ENCODE measurements around the gene GRIK2.

The GRIK2 gene

DNA sequence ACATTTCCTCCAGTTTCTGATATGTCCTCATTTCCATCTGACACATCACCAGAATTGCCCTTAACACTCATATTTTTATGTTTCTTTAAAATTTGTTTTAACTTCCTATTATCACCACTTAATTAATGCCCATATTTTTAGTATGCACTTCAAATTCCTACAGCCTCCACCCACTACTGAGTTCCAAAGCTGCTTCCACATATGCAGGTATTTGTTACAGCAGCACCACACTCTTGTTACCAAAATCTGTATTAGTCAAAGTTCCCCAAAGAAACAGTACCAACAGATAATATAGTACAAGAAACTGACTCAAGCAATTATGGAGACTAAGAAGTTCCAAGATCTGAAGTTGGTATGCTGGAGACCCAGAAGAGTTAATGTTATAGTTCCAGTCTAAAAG lies 340.4 kb downstream of the GRIK2 start:
- Histone ChIP-seq H3K36me3 (ENCODE audit: control insufficient read depth in 1 of 2, insufficient read depth in 2 of 2, low read length in 2 of 2) (no peaks in the 10 kb centered on the region), H2BK5ac (ENCODE audit: low read depth, low read length, poor library complexity) (no peak overlapping the region), H4K91ac (ENCODE audit: low read depth, low read length) (no peak overlapping the region), H3K4me3 (ENCODE audit: low read depth, low read length) (no peak overlapping the region), H3K4ac (ENCODE audit: low read depth, low read length) (no peak overlapping the region), H3K79me1 (ENCODE audit: low read length) (no peaks in the 10 kb centered on the region), H2AFZ (ENCODE audit: insufficient read depth, low read length, poor library complexity) (no peak overlapping the region), H3K9me3 (ENCODE audit: insufficient read depth, low read depth, low read length) (no peaks in the 10 kb centered on the region), H3K79me2 (ENCODE audit: control insufficient read depth, insufficient read depth, low read length, poor library complexity) (no peaks in the 10 kb centered on the region), H2BK12ac (ENCODE audit: low read length) (no peak overlapping the region), H3K27me3 (ENCODE audit: insufficient read depth, low read length) (no peaks in the 10 kb centered on the region), H3K23ac (ENCODE audit: low read length) (no peak overlapping the region), H4K12ac (ENCODE audit: low read depth, low read length) (no peak overlapping the region), H3K9ac (ENCODE audit: low read length) (no peak overlapping the region), H3K27ac (ENCODE audit: low read depth, low read length) (no peak overlapping the region), H3K18ac (ENCODE audit: low read length) (no peak overlapping the region), H3K14ac (ENCODE audit: low read length) (no peak overlapping the region), H4K8ac (ENCODE audit: low read depth, low read length) (no peak overlapping the region), H2BK120ac (ENCODE audit: insufficient read depth, low read length, poor library complexity) (no peak overlapping the region), H2AK5ac (ENCODE audit: low read length) (no peak overlapping the region), H3K4me1 (ENCODE audit: control insufficient read depth in 1 of 2, insufficient read depth in 2 of 2, low read length in 2 of 2) (no peaks in the 10 kb centered on the region), H3K4me2 (ENCODE audit: low read length) (no peak overlapping the region)
- DNase-seq: no peak

DNA sequence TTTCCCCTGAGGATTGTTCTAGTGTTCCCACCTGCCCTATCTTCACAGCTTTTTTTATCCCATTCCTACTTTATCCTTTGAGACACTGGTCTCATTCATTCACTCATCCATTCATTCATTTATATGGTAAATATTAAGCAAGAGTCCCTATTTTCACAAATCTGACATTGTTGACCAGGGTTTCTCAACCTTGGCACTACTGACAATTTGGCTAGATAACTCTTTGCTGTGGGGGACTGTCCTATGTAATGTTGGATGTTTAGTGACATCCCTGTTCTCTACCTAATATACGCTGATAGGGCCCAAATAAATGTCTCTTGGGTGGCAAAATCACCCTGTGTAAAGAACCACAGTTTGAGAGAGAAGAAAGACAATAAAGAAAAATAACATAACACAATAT lies 345.0 kb downstream of the GRIK2 start:
- no peaks in the 10 kb centered on the region for H3K79me1 ChIP-seq (ENCODE audit: low read length)
- no peak overlapping the region for H4K8ac ChIP-seq (ENCODE audit: low read depth, low read length)
- no peak overlapping the region for H3K27ac ChIP-seq (ENCODE audit: low read depth, low read length)
- H3K4me3 ChIP-seq (ENCODE audit: low read depth, low read length): no peak overlapping the region
- no peak overlapping the region for H3K4ac ChIP-seq (ENCODE audit: low read depth, low read length)
- no peak overlapping the region for H3K23ac ChIP-seq (ENCODE audit: low read length)
- no peaks in the 10 kb centered on the region for H3K79me2 ChIP-seq (ENCODE audit: control insufficient read depth, insufficient read depth, low read length, poor library complexity)
- no peak overlapping the region for H2BK5ac ChIP-seq (ENCODE audit: low read depth, low read length, poor library complexity)
- WGBS (ENCODE audit: extremely low coverage, insufficient coverage, insufficient read length): no CpG with 5 or more reads among the region's 1 CpG
- no peak overlapping the region for H4K12ac ChIP-seq (ENCODE audit: low read depth, low read length)
- H3K27me3 ChIP-seq (ENCODE audit: insufficient read depth, low read length): no peaks in the 10 kb centered on the region
- no peak overlapping the region for H3K18ac ChIP-seq (ENCODE audit: low read length)
- DNase-seq: no peak
- no peak overlapping the region for H3K4me2 ChIP-seq (ENCODE audit: low read length)
- no peak overlapping the region for H3K14ac ChIP-seq (ENCODE audit: low read length)
- H4K91ac ChIP-seq (ENCODE audit: low read depth, low read length): no peak overlapping the region
- no peaks in the 10 kb centered on the region for H3K4me1 ChIP-seq (ENCODE audit: control insufficient read depth in 1 of 2, insufficient read depth in 2 of 2, low read length in 2 of 2)
- no peak overlapping the region for H2AK5ac ChIP-seq (ENCODE audit: low read length)
- no peak overlapping the region for H2BK120ac ChIP-seq (ENCODE audit: insufficient read depth, low read length, poor library complexity)
- no peak overlapping the region for H3K9ac ChIP-seq (ENCODE audit: low read length)
- no peak overlapping the region for H2AFZ ChIP-seq (ENCODE audit: insufficient read depth, low read length, poor library complexity)
- no peaks in the 10 kb centered on the region for H3K36me3 ChIP-seq (ENCODE audit: control insufficient read depth in 1 of 2, insufficient read depth in 2 of 2, low read length in 2 of 2)
- H2BK12ac ChIP-seq (ENCODE audit: low read length): no peak overlapping the region
- no peaks in the 10 kb centered on the region for H3K9me3 ChIP-seq (ENCODE audit: insufficient read depth, low read depth, low read length)

DNA sequence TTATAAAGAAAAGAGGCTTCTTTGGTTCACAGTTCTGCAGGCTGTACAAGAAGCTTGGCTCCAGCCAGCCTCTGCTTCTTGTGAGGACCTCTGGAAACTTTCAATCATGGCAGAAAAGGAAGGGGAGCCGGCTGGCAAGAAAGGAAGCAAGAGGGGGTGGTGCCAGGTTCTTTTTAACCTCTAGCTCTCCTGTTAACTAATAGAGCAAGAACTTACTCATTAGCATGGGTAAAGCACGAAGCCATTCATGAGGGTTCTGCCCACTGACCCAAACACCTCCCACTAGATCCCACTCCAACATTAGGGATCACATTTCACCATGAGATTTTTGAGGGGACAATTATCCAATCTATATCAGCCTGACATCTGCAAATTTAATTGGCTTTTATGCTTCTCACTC lies 347.1 kb downstream of the GRIK2 start:
- no peak overlapping the region for H2AFZ ChIP-seq (ENCODE audit: insufficient read depth, low read length, poor library complexity)
- no peak overlapping the region for H3K4me3 ChIP-seq (ENCODE audit: low read depth, low read length)
- no peak overlapping the region for H4K8ac ChIP-seq (ENCODE audit: low read depth, low read length)
- H3K18ac ChIP-seq (ENCODE audit: low read length): no peak overlapping the region
- no peak overlapping the region for H2BK12ac ChIP-seq (ENCODE audit: low read length)
- H3K79me2 ChIP-seq (ENCODE audit: control insufficient read depth, insufficient read depth, low read length, poor library complexity): no peaks in the 10 kb centered on the region
- H2BK5ac ChIP-seq (ENCODE audit: low read depth, low read length, poor library complexity): no peak overlapping the region
- H3K27me3 ChIP-seq (ENCODE audit: insufficient read depth, low read length): no peaks in the 10 kb centered on the region
- no peak overlapping the region for H3K14ac ChIP-seq (ENCODE audit: low read length)
- no peaks in the 10 kb centered on the region for H3K9me3 ChIP-seq (ENCODE audit: insufficient read depth, low read depth, low read length)
- no peak overlapping the region for H4K91ac ChIP-seq (ENCODE audit: low read depth, low read length)
- H3K36me3 ChIP-seq (ENCODE audit: control insufficient read depth in 1 of 2, insufficient read depth in 2 of 2, low read length in 2 of 2): no peaks in the 10 kb centered on the region
- no peak overlapping the region for H3K4me2 ChIP-seq (ENCODE audit: low read length)
- H4K12ac ChIP-seq (ENCODE audit: low read depth, low read length): no peak overlapping the region
- DNase-seq: no peak
- H3K4ac ChIP-seq (ENCODE audit: low read depth, low read length): no peak overlapping the region
- H3K23ac ChIP-seq (ENCODE audit: low read length): no peak overlapping the region
- no CpG with 5 or more reads among the region's 2 CpGs for WGBS (ENCODE audit: extremely low coverage, insufficient coverage, insufficient read length)
- no peak overlapping the region for H3K27ac ChIP-seq (ENCODE audit: low read depth, low read length)
- no peak overlapping the region for H2BK120ac ChIP-seq (ENCODE audit: insufficient read depth, low read length, poor library complexity)
- no peaks in the 10 kb centered on the region for H3K4me1 ChIP-seq (ENCODE audit: control insufficient read depth in 1 of 2, insufficient read depth in 2 of 2, low read length in 2 of 2)
- H3K79me1 ChIP-seq (ENCODE audit: low read length): no peaks in the 10 kb centered on the region
- no peak overlapping the region for H2AK5ac ChIP-seq (ENCODE audit: low read length)
- no peak overlapping the region for H3K9ac ChIP-seq (ENCODE audit: low read length)

DNA sequence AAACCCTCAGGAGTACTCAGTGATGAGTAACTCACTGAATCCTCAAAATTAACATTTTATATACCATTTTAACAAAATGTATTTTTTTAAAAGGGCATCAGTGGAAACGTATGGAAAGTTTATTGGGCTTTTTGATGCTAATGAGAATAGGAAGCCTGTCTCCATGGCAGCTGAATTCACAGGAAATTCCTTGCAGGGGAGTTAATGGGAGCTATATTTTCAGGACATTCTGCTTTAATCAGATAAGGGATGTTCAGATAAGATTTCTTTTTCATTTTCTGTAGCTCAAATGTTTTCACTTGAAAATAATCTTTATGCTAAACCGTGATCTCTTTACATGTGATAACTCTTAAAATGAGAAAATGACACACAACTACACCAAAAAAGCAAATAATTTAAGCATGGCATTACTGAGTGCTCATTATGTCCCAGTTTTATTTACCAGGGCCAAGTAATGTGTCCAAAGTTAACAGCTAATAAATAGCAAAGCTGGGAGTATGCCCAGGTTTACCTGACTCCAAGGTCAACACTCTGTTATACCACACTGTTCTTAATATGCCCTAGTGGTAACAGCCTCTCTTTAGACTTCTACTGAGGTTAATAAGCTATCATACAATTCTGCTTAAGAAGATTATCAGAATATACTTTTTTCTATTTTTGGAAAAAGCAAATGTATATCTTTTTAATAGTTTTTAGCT lies 348.1 kb downstream of the GRIK2 start:
- no peaks in the 10 kb centered on the region for H3K9me3 ChIP-seq (ENCODE audit: insufficient read depth, low read depth, low read length)
- H3K4ac ChIP-seq (ENCODE audit: low read depth, low read length): no peak overlapping the region
- no peak overlapping the region for H2BK5ac ChIP-seq (ENCODE audit: low read depth, low read length, poor library complexity)
- H3K4me1 ChIP-seq (ENCODE audit: control insufficient read depth in 1 of 2, insufficient read depth in 2 of 2, low read length in 2 of 2): no peaks in the 10 kb centered on the region
- H3K23ac ChIP-seq (ENCODE audit: low read length): no peak overlapping the region
- no peak overlapping the region for H3K4me2 ChIP-seq (ENCODE audit: low read length)
- H4K91ac ChIP-seq (ENCODE audit: low read depth, low read length): no peak overlapping the region
- H4K8ac ChIP-seq (ENCODE audit: low read depth, low read length): no peak overlapping the region
- H2BK120ac ChIP-seq (ENCODE audit: insufficient read depth, low read length, poor library complexity): no peak overlapping the region
- H3K9ac ChIP-seq (ENCODE audit: low read length): no peak overlapping the region
- no CpG with 5 or more reads among the region's 2 CpGs for WGBS (ENCODE audit: extremely low coverage, insufficient coverage, insufficient read length)
- H3K79me1 ChIP-seq (ENCODE audit: low read length): no peaks in the 10 kb centered on the region
- no peak overlapping the region for H3K27ac ChIP-seq (ENCODE audit: low read depth, low read length)
- H3K4me3 ChIP-seq (ENCODE audit: low read depth, low read length): no peak overlapping the region
- no peak overlapping the region for H2AK5ac ChIP-seq (ENCODE audit: low read length)
- H3K36me3 ChIP-seq (ENCODE audit: control insufficient read depth in 1 of 2, insufficient read depth in 2 of 2, low read length in 2 of 2): no peaks in the 10 kb centered on the region
- H3K27me3 ChIP-seq (ENCODE audit: insufficient read depth, low read length): no peaks in the 10 kb centered on the region
- DNase-seq: no peak
- H3K14ac ChIP-seq (ENCODE audit: low read length): no peak overlapping the region
- H3K79me2 ChIP-seq (ENCODE audit: control insufficient read depth, insufficient read depth, low read length, poor library complexity): no peaks in the 10 kb centered on the region
- H4K12ac ChIP-seq (ENCODE audit: low read depth, low read length): no peak overlapping the region
- H2AFZ ChIP-seq (ENCODE audit: insufficient read depth, low read length, poor library complexity): no peak overlapping the region
- H2BK12ac ChIP-seq (ENCODE audit: low read length): no peak overlapping the region
- no peak overlapping the region for H3K18ac ChIP-seq (ENCODE audit: low read length)

Measured in trophoblast cell (in vitro differentiated cells and primary cell).